Middle frontal gyrus (tissue), 1 donor: ENCODE measurements around the gene ANKRD13B.
"Not testable (repeated sequence)": the region's sequence is repeated elsewhere in the genome, so short reads cannot be mapped to it uniquely, and the experiment has no call there.

Source experiments
- DNase-seq: peaks from one replicate; pipeline ENCODE4 v3.0.0-alpha.2; 2015; ENCODE audit warnings: low spot score; ENCODE audit errors: extremely low spot score

Gene ANKRD13B

DNA sequence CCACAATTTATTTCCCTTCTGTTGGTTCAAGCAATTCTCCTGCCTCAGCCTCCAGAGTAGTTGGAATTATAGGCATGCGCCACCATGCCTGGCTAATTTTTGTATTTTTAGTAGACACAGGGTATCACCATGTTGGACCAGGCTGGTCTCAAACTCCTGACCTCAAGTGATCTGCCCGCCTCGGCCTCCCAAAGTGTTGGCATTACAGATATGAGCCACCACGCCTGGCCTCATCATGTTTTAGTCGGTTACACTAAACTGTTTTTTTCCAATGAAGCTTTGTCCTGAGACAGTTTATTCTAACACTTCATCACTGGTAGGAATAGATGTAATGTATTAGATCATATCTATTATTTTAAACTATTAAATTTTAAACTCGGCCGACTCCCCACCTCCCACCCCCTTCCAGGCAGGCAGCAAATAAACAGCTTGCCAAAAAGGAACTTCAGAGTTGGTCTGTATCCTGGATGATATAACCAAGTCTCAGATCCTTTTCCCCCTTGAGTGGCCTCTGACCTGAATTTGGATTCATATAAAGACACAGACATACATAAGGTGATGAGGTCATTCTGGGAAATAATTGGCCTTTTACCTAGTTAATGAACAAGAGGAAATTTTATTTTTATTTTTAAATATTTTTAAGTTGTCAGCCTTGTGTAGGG lies 48.2 kb downstream of the ANKRD13B start:
- DNase-seq = no peak

DNA sequence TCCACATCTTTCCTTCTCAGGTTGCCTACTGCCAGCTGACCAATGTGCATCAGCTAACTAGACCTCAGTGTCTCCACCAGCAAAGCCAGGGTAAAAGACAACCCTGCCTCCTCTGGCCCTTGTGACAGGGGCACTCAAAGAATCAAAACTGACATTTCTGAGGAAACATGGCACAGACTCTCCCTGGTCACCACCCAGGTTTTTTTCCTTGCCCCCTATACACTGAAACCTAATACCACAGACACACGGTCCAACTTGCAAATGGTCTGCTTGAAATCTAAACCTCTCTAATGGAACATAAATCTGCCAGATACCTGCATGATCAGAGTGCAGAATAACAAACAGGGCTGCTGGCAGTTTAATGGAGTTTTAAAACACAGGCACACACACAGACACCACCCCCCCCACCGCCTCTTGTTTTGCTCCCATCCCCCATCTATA lies 49.3 kb downstream of the ANKRD13B start:
- no peak for DNase-seq

DNA sequence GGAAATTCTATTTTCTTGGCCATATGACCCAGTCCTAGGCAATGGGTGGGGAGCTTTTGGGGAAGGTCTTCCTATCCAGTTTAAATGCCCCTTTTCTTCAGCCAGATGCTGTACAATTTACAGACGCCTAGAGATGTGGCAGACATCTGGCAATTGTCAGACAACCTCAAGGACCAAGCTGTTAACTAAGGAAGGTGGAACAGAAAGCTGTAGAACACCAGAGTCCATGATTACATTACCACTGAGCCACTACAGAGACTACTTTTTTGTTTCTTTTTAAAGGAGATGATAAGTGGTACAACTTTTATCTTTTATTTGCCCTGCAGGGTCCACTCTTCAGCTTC lies 50.9 kb downstream of the ANKRD13B start:
- no peak for DNase-seq

DNA sequence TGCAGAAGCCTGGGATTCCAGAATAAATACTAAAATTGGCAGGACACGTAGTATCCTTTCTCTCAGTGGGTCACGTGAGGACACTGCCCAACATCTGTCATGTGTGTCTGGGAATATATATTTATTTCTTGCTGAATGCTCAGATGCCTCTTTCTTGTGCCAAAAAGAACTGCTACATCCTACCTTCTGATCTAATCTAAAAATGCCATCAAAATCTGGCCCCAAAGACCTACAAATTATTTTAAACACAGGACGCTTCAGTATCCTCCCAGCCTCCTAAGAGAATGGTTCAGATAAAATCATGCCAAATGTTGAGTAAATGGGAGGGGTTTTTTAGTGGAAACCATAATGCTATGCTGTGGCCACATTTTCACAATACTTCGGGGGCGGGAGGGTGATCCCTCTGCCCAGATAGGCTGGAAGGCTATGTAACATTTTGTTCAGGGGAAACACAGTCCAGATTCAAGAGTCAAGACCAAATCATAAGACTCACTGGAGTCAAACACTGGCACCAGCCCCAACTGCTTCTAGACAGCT lies 52.7 kb downstream of the ANKRD13B start:
- DNase-seq = no peak

DNA sequence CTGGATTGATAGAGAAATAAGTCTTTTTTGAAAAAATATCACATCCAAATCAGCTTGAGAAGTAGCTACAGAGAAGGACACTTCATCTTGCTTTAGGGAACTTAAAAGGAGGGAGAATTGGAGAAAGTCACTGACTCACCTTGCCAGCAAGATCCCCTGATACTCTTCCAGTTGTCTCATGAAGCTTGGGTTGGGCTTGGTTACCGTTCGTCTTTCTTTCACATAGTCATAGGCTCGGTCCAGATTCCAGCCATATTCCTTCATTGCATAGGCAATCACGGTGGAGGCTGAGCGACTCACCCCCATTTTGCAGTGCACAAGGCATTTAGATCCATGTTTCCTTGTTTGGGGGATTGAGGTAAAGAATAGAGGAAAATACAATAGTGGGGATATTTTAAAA lies 55.1 kb downstream of the ANKRD13B start:
- DNase-seq = no peak

DNA sequence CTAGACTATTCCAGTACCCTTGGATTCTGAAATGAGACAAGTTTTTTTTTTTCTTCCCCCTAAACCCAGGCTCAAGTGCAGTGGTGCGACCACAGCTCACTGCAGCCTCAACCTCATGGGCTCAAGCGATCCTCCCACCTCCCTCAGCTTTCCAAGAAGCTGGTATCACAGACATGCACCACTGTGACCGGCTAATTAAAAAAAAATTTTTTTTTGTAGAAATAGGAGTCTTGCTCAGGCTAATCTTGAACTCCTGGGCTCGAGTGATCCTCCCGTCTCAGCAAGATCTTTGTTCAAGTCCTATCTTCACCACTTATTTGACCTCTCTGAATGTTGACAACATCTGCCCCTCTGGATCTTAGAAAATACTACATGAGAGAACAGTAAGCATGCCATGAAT lies 56.4 kb downstream of the ANKRD13B start:
- DNase-seq = no peak

DNA sequence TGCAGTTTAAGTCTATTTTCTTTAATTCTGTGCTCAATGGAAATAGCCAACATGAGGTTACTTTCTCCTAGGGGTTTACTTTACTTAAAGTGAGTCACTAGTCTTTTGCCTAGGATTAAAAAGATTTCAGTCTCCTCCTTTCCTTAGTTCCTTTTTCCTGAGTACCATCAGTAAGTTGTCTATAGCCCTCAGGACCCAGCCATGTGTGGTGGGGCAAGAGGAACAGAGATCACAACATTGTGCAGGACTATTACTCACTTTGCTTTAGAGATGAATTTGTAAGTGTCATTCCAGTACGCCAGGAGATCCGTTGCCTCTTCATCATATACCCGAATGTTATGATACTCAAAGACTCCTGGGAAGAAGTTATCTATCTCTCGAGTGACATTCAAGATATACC lies 57.5 kb downstream of the ANKRD13B start:
- no peak for DNase-seq

DNA sequence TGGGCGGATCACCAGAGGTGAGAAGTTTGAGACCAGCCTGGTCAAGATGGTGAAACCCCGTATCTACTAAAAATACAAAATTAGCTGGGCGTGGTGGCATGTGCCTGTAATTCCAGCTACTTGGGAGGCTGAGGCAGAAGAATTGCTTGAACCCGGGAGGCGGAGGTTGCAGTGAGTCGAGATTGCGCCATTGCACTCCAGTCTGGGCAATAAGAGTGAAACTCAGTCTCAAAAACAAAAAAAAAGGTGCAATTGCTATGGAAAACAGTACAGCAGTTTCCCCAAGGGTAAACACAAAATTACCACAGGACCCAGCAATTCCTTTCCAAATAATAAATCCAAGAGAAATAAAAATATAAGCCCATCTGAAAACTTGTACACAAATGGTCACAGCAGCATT lies 59.0 kb downstream of the ANKRD13B start:
- not testable (repeated sequence) for DNase-seq

DNA sequence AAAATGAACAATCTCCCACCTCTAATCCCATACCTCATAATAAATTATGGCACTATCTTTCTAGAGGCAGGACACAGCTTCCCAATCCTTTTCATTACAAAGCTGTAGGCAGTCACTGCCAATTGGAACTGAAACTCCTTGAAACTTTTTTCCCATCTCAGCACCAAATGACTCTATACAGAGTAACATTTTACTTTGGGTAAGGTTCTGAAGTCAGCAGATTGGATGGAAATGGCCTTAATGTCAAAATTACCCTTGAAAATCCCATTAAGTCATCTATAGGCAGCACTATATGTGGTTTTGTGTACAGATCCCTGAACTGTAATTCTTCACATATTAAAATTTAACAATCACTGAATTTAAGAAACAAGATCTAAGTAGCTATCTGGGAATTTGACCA lies 60.0 kb downstream of the ANKRD13B start:
- no peak for DNase-seq

DNA sequence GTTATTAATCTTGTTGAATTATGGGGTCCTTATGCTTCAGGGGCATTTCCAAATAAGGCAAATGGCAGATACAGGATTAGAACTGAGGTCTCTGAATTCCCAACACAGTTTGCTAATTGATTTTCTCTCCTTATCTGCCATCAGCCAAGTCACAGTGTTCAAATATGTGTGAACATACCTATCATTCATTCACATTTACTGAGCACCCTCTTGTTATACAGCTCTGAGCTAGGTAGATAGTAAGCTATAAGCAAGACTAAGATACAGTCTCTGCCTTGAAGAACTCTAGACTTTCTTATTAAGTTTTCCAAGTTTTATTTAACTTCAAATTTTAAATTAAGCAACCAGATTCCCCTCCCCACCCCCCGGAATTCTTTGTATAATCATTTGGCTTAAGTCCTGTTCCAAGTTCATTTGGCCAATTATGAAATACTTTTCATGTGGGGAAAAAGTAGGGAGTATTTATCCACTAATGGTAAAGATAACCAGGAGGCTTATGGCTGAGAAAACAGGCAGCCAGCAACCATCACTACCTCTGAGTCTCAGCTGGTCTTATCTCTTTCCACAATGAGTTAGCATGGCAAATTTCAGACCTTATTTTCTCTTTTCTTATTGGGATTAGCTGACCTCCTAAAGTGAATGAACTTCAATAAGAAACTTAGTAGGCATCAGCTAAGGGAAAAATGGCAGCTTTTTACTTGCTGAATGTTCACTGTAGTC lies 61.2 kb downstream of the ANKRD13B start:
- DNase-seq = no peak

DNA sequence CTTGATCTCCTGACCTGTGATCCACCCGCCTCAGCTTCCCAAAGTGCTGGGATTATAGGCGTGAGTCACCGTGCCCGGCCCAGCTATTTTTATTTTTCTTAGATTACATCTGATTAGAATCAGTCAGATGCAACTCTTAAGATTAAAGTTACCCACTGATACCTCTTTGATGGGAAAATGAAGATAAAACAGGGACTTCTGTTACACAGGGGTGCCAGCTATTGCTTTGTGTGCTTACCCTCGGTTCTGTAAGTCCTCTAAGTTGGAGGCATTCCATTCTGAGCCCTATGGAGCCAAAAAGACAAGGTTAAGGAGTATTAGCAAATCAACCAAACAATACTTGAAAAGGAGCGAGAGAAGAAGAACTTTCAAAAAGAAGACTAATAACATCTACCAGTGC lies 62.4 kb downstream of the ANKRD13B start:
- no peak for DNase-seq

DNA sequence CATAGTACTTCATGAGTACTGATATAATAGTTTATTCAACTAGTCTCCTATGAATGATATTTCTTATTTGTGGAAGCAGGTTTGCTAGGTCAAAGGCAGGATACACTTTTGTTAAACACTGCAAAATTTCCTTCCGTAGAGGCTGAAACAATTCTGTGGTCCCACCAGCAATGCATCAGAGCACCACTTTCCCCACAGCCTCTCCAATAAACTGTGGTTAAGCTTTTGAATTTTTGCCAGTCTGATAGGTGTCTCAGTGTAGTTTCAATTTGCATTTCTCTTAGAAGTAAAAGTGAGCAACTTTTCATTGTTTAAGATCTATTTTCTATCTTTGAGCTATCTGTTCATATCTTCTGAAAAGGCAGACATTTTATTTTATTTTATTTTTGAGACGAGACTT lies 66.2 kb downstream of the ANKRD13B start:
- no peak for DNase-seq

DNA sequence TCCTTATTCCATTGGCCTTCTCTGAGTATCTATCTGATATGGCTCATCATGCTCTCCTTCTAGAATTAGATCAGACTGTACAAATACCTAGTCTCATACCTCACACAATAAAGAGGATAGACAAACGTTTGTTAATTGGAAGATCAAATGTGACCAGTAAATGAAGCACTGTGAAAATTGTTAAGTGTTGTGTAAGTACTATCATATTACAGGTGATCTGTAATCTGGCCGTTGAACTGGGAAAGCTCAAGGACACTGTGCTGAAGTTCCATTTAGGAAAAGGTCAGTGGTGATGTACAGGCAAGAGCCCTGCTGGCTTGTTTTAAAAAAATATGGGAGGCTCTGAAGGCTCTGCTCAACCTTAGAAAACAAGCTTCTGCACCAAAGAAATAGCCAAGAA lies 68.3 kb downstream of the ANKRD13B start:
- DNase-seq = no peak

DNA sequence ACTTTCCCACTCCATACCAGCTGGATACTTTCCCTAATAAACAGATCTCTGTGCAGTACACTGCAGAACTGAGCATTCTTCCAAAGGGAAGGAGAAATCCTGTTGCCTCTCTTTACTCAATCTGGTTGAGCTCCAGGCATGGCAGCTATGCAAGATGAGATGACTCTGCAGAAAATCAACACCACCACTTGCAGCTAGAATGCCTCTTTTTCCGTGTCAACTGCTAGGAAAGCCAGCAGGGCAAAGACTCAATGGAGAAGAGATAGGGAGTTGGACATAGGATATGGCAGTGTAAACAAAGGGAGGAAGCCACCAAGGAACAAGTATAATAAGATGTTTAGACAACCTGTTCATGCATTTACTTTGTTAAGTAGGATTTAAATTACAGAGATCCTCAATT lies 70.2 kb downstream of the ANKRD13B start:
- DNase-seq = peak; percentile 17
